A673 (cell line): ENCODE results near the gene MOCS3.

Source experiments
- EZH2 ChIP-seq: fragments of 200-600 bp; sonication (generic); IDR thresholded peaks from 2 replicates; pipeline ENCODE4 v1.6.1; 2017; ENCODE audit warnings: borderline replicate concordance, low read depth, mild to moderate bottlenecking, mixed read lengths, antibody characterized with exemption, low read length; ENCODE audit not compliant: poor library complexity, severe bottlenecking
- TF ChIP-seq, protein P1 (sequence below): fragments of 300-800, 200-600 bp; sonication (generic); conservative IDR thresholded peaks from 2 replicates; pipeline ENCODE4 v1.5.1; 2017; ENCODE audit warnings: low read depth, mild to moderate bottlenecking, antibody characterized with exemption, low read length, moderate library complexity, mixed read lengths

DNA sequence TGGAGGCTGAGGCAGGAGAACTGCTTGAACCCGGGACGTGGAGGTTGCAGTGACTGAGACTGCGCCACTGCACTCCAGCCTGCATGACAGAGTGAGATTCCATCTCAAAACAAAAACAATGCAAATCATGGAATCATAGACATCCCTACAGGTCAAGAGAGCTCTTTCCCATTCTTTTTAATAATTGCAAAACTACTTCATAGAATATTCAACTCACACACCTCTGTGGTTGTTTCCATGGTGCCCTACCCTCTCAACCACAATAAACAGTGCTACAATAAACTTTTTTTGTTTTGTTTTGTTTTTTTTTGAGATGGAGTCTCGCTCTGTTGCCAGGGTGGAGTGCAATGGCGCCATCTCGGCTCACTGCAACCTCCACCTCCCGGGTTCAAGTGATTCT lies 15.5 kb upstream of the MOCS3 start:
- TF ChIP-seq, protein P1, sequence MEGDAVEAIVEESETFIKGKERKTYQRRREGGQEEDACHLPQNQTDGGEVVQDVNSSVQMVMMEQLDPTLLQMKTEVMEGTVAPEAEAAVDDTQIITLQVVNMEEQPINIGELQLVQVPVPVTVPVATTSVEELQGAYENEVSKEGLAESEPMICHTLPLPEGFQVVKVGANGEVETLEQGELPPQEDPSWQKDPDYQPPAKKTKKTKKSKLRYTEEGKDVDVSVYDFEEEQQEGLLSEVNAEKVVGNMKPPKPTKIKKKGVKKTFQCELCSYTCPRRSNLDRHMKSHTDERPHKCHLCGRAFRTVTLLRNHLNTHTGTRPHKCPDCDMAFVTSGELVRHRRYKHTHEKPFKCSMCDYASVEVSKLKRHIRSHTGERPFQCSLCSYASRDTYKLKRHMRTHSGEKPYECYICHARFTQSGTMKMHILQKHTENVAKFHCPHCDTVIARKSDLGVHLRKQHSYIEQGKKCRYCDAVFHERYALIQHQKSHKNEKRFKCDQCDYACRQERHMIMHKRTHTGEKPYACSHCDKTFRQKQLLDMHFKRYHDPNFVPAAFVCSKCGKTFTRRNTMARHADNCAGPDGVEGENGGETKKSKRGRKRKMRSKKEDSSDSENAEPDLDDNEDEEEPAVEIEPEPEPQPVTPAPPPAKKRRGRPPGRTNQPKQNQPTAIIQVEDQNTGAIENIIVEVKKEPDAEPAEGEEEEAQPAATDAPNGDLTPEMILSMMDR = no peak
- TF ChIP-seq EZH2 = no peak
